T-helper 2 cell treated with Interferon-gamma antibody and Interleukin-4, amounts not matched to agents 5 μg/mL and 100 μg/mL, for 36 hours (primary cell): ENCODE results near the gene TRIM33.
"Not testable (repeated sequence)": the region's sequence is repeated elsewhere in the genome, so short reads cannot be mapped to it uniquely, and the experiment has no call there.

Experiments used
- DNase-seq: peaks from one replicate; pipeline ENCODE4 v3.0.0; 2021; ENCODE audit warnings: low spot score
- H3K27ac Mint-ChIP-seq: one replicate; pipeline ENCODE4 v1.8.0; 2021; ENCODE audit warnings: mild to moderate bottlenecking, mixed read lengths
- H3K27me3 Mint-ChIP-seq: one replicate; pipeline ENCODE4 v1.8.0; 2021; ENCODE audit warnings: low read depth, mixed read lengths
- H3K36me3 Mint-ChIP-seq: one replicate; pipeline ENCODE4 v1.8.0; 2021; ENCODE audit warnings: low read depth, mixed read lengths
- H3K4me1 Mint-ChIP-seq: one replicate; pipeline ENCODE4 v1.8.0; 2021; ENCODE audit warnings: low read depth, mixed read lengths
- H3K4me3 Mint-ChIP-seq: one replicate; pipeline ENCODE4 v1.8.0; 2022; ENCODE audit warnings: mild to moderate bottlenecking, moderate library complexity, mixed read lengths
- H3K9me3 Mint-ChIP-seq: one replicate; pipeline ENCODE4 v1.8.0; 2021; ENCODE audit warnings: mixed read lengths

The TRIM33 gene

GRCh38 chr1:114502080-114502479 lies 8.9 kb downstream of the TRIM33 start:
- H3K27me3 Mint-ChIP-seq = no peaks in the 10 kb centered on the region
- no peak overlapping the region for H3K4me3 Mint-ChIP-seq
- H3K27ac Mint-ChIP-seq = no peak overlapping the region
- H3K36me3 Mint-ChIP-seq = peaks cover 42% of the 10 kb centered on the region
- no peaks in the 10 kb centered on the region for H3K9me3 Mint-ChIP-seq
- peaks cover 40% of the 10 kb centered on the region for H3K4me1 Mint-ChIP-seq
- no peak for DNase-seq

- Mint-ChIP-seq H3K4me1 (peaks cover 24% of the 10 kb centered on the region), H3K27ac (no peak overlapping the region), H3K36me3 (peaks cover 30% of the 10 kb centered on the region), H3K27me3 (no peaks in the 10 kb centered on the region), H3K4me3 (no peak overlapping the region), H3K9me3 (no peaks in the 10 kb centered on the region)
- DNase-seq = no peak
Measured at GRCh38 chr1:114499478-114499877, 11.5 kb downstream of the TRIM33 start.

GRCh38 chr1:114496089-114496488 lies 14.9 kb downstream of the TRIM33 start:
- no peak for DNase-seq
- H3K9me3 Mint-ChIP-seq = peaks cover 8% of the 10 kb centered on the region

GRCh38 chr1:114495486-114495885 lies 15.5 kb downstream of the TRIM33 start:
- no peaks in the 10 kb centered on the region for H3K27me3 Mint-ChIP-seq
- peaks cover 8% of the 10 kb centered on the region for H3K9me3 Mint-ChIP-seq
- no peak for DNase-seq
- H3K36me3 Mint-ChIP-seq = peaks cover 41% of the 10 kb centered on the region
- H3K4me1 Mint-ChIP-seq = peaks cover 19% of the 10 kb centered on the region
- H3K4me3 Mint-ChIP-seq = no peak overlapping the region
- H3K27ac Mint-ChIP-seq = no peak overlapping the region

More at GRCh38 chr1:114496089-114496488, 14.9 kb downstream of the TRIM33 start:
- Mint-ChIP-seq H3K27ac (no peak overlapping the region), H3K4me3 (no peak overlapping the region), H3K36me3 (peaks cover 38% of the 10 kb centered on the region), H3K27me3 (no peaks in the 10 kb centered on the region), H3K4me1 (peaks cover 13% of the 10 kb centered on the region)

GRCh38 chr1:114492978-114493377 lies 18.0 kb downstream of the TRIM33 start:
- Mint-ChIP-seq H3K36me3 (peaks cover 32% of the 10 kb centered on the region), H3K4me1 (peaks cover 32% of the 10 kb centered on the region), H3K9me3 (peaks cover 8% of the 10 kb centered on the region), H3K27ac (no peak overlapping the region), H3K4me3 (no peak overlapping the region), H3K27me3 (no peaks in the 10 kb centered on the region)
- no peak for DNase-seq

- Mint-ChIP-seq H3K4me1 (peaks cover 33% of the 10 kb centered on the region), H3K9me3 (peaks cover 8% of the 10 kb centered on the region), H3K36me3 (peaks cover 30% of the 10 kb centered on the region), H3K27me3 (no peaks in the 10 kb centered on the region), H3K4me3 (peak overlapping the region; percentile 1), H3K27ac (peak overlapping the region; percentile 42)
- no peak for DNase-seq
Measured at GRCh38 chr1:114490274-114490693, 20.7 kb downstream of the TRIM33 start.

- H3K4me3 Mint-ChIP-seq = no peak overlapping the region
- H3K27ac Mint-ChIP-seq = no peak overlapping the region
- DNase-seq = no peak
- peaks cover 26% of the 10 kb centered on the region for H3K36me3 Mint-ChIP-seq
- H3K4me1 Mint-ChIP-seq = peaks cover 35% of the 10 kb centered on the region
- H3K9me3 Mint-ChIP-seq = peaks cover 8% of the 10 kb centered on the region
- H3K27me3 Mint-ChIP-seq = no peaks in the 10 kb centered on the region
Measured at GRCh38 chr1:114488739-114489138, 22.3 kb downstream of the TRIM33 start.

- peaks cover 28% of the 10 kb centered on the region for H3K36me3 Mint-ChIP-seq
- H3K27ac Mint-ChIP-seq = no peak overlapping the region
- H3K27me3 Mint-ChIP-seq = no peaks in the 10 kb centered on the region
- H3K4me3 Mint-ChIP-seq = no peak overlapping the region
- DNase-seq = no peak
- peaks cover 35% of the 10 kb centered on the region for H3K4me1 Mint-ChIP-seq
- H3K9me3 Mint-ChIP-seq = peaks cover 4% of the 10 kb centered on the region
Measured at GRCh38 chr1:114485286-114485685, 25.7 kb downstream of the TRIM33 start.

GRCh38 chr1:114482585-114482984 lies 28.4 kb downstream of the TRIM33 start:
- Mint-ChIP-seq H3K27ac (peak overlapping the region; percentile 65), H3K4me1 (peaks cover 31% of the 10 kb centered on the region), H3K27me3 (no peaks in the 10 kb centered on the region), H3K4me3 (peak overlapping the region; percentile 15), H3K36me3 (peaks cover 40% of the 10 kb centered on the region), H3K9me3 (peaks cover 12% of the 10 kb centered on the region)
- no peak for DNase-seq

- H3K9me3 Mint-ChIP-seq = peaks cover 12% of the 10 kb centered on the region
- H3K36me3 Mint-ChIP-seq = peaks cover 36% of the 10 kb centered on the region
- H3K27me3 Mint-ChIP-seq, H3K4me3 Mint-ChIP-seq, DNase-seq, H3K27ac Mint-ChIP-seq: not testable (repeated sequence)
- H3K4me1 Mint-ChIP-seq = peaks cover 42% of the 10 kb centered on the region
Measured at GRCh38 chr1:114479636-114480035, 31.4 kb downstream of the TRIM33 start.

GRCh38 chr1:114479134-114479533 lies 31.9 kb downstream of the TRIM33 start:
- Mint-ChIP-seq H3K4me3 (no peak overlapping the region), H3K4me1 (peaks cover 42% of the 10 kb centered on the region), H3K9me3 (peaks cover 12% of the 10 kb centered on the region), H3K36me3 (peaks cover 36% of the 10 kb centered on the region), H3K27ac (no peak overlapping the region), H3K27me3 (no peaks in the 10 kb centered on the region)
- DNase-seq = no peak

GRCh38 chr1:114473796-114474195 lies 37.2 kb downstream of the TRIM33 start:
- Mint-ChIP-seq H3K27me3 (no peaks in the 10 kb centered on the region), H3K36me3 (peaks cover 13% of the 10 kb centered on the region), H3K4me1 (peaks cover 33% of the 10 kb centered on the region), H3K27ac (no peak overlapping the region), H3K9me3 (no peaks in the 10 kb centered on the region), H3K4me3 (no peak overlapping the region)
- no peak for DNase-seq

GRCh38 chr1:114472408-114472807 lies 38.6 kb downstream of the TRIM33 start:
- no peaks in the 10 kb centered on the region for H3K27me3 Mint-ChIP-seq
- H3K4me3 Mint-ChIP-seq = no peak overlapping the region
- no peaks in the 10 kb centered on the region for H3K9me3 Mint-ChIP-seq
- peaks cover 7% of the 10 kb centered on the region for H3K36me3 Mint-ChIP-seq
- DNase-seq = no peak
- H3K27ac Mint-ChIP-seq = no peak overlapping the region
- H3K4me1 Mint-ChIP-seq = peaks cover 39% of the 10 kb centered on the region

GRCh38 chr1:114470681-114471080 lies 40.3 kb downstream of the TRIM33 start:
- no peak overlapping the region for H3K4me3 Mint-ChIP-seq
- no peaks in the 10 kb centered on the region for H3K27me3 Mint-ChIP-seq
- H3K36me3 Mint-ChIP-seq = peaks cover 7% of the 10 kb centered on the region
- no peak for DNase-seq
- H3K27ac Mint-ChIP-seq = no peak overlapping the region
- no peaks in the 10 kb centered on the region for H3K9me3 Mint-ChIP-seq
- H3K4me1 Mint-ChIP-seq = peaks cover 44% of the 10 kb centered on the region

- DNase-seq = peak; percentile 20
- Mint-ChIP-seq H3K9me3 (no peaks in the 10 kb centered on the region), H3K4me1 (peaks cover 45% of the 10 kb centered on the region), H3K36me3 (peaks cover 5% of the 10 kb centered on the region), H3K27me3 (no peaks in the 10 kb centered on the region), H3K4me3 (peak overlapping the region; percentile 13), H3K27ac (peak overlapping the region; percentile 62)
Measured at GRCh38 chr1:114468710-114469468, 42.1 kb downstream of the TRIM33 start.
